Measurements from ENCODE around the gene ZNF443. TPM values are rescaled to one million over a fixed set of nuclear protein-coding genes. Genes with fewer than 3 reads are reported as not detected.
"Not testable (repeated sequence)": the region's sequence is repeated elsewhere in the genome, so short reads cannot be mapped to it uniquely, and the experiment has no call there.

Gene ZNF443
- total RNA-seq, 2 donors from 2014 or later, result 2.2 to 2.5 TPM

DNA sequence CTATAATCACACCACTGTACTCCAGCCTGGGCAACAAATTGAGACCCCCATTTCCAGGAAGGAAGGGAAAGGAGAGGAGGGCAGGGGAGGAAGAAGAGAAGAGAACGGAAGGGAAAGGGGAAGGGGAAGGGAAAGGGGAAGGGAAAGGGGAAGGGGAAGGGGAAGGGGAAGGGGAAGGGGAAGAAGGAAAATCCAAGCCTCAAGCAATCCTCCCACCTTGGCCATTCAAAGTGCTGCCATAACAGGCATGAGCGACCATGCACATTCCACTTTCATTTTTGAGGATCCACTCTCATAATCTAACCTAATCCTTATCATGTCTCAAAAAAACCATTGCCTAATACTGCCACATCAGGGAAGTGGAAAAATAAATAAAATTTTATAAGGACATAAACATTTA lies 54.5 kb downstream of the ZNF443 start:
- H3K27me3 Mint-ChIP-seq; DNase-seq (ENCODE audit: low spot score); H3K9me3 Mint-ChIP-seq; H3K27ac Mint-ChIP-seq; H3K4me3 Mint-ChIP-seq; ATAC-seq; H3K4me1 Mint-ChIP-seq (ENCODE audit: low read depth in 2 of 2): not testable (repeated sequence)
- H3K36me3 Mint-ChIP-seq, result peaks cover 26% of the 10 kb centered on the region

- peaks cover 27% of the 10 kb centered on the region for H3K9me3 Mint-ChIP-seq
- ATAC-seq, result no peak
- H3K36me3 Mint-ChIP-seq, result peaks cover 40% of the 10 kb centered on the region
These were observed 60.4 kb downstream of the ZNF443 start for GRCh38 chr19:12380444-12380737.

GRCh38 chr19:12379732-12380443 lies 60.9 kb downstream of the ZNF443 start:
- no peak overlapping the region for H3K27ac Mint-ChIP-seq
- no peaks in the 10 kb centered on the region for H3K4me1 Mint-ChIP-seq (ENCODE audit: low read depth in 2 of 2)
- no peak for DNase-seq (ENCODE audit: low spot score)
- ATAC-seq, result no peak
- peaks cover 40% of the 10 kb centered on the region for H3K36me3 Mint-ChIP-seq
- no peaks in the 10 kb centered on the region for H3K27me3 Mint-ChIP-seq
- H3K9me3 Mint-ChIP-seq, result peaks cover 27% of the 10 kb centered on the region
- H3K4me3 Mint-ChIP-seq, result no peak overlapping the region

More at GRCh38 chr19:12380444-12380737, 60.4 kb downstream of the ZNF443 start:
- Mint-ChIP-seq H3K27ac (no peak overlapping the region), H3K4me1 (ENCODE audit: low read depth in 2 of 2) (no peaks in the 10 kb centered on the region), H3K4me3 (no peak overlapping the region), H3K27me3 (no peaks in the 10 kb centered on the region)
- DNase-seq (ENCODE audit: low spot score), result no peak

Other genes with a start within 250 kb of the ZNF443 start
- 10 to 100 TPM; 11.7 to 15.7 TPM for gene ZNF44, start 146.1 kb downstream of the ZNF443 start, total RNA-seq
- 1 to 10 TPM; 2.3 TPM for gene ZNF563, start 107.4 kb downstream of the ZNF443 start, total RNA-seq
- gene ZNF442, start 75.3 kb downstream of the ZNF443 start, total RNA-seq, result 1 to 10 TPM in 1 of 2 donors, under 1 TPM in 1; 0.47 to 3.2 TPM
- gene ZNF799, start 39.8 kb downstream of the ZNF443 start, total RNA-seq, result 1 to 10 TPM; 3.2 to 6.4 TPM
- gene ZNF709, start 43.8 kb upstream of the ZNF443 start, total RNA-seq, result 1 to 10 TPM; 1.3 to 1.6 TPM
- gene ZNF564, start 110.5 kb upstream of the ZNF443 start, total RNA-seq, result 10 to 100 TPM; 12.5 to 13.2 TPM
- 10 to 100 TPM; 12.5 to 15.6 TPM for gene ZNF490, start 169.8 kb upstream of the ZNF443 start, total RNA-seq
- 10 to 100 TPM; 28.7 to 29.1 TPM for gene ZNF791, start 169.9 kb upstream of the ZNF443 start, total RNA-seq
- 100 to 1,000 TPM; 135 to 199 TPM for gene MAN2B1, start 225.7 kb upstream of the ZNF443 start, total RNA-seq
- gene WDR83, start 225.8 kb upstream of the ZNF443 start, total RNA-seq, result 10 to 100 TPM; 18.6 to 25.1 TPM
- gene DHPS, start 240.9 kb upstream of the ZNF443 start, total RNA-seq, result 100 to 1,000 TPM; 127 to 148 TPM
- gene GNG14, start 247.0 kb upstream of the ZNF443 start, total RNA-seq, result not detected